ENCODE measurements around the gene VRK3.
"Not testable (repeated sequence)": the region's sequence is repeated elsewhere in the genome, so short reads cannot be mapped to it uniquely, and the experiment has no call there.

Gene VRK3, protein sequence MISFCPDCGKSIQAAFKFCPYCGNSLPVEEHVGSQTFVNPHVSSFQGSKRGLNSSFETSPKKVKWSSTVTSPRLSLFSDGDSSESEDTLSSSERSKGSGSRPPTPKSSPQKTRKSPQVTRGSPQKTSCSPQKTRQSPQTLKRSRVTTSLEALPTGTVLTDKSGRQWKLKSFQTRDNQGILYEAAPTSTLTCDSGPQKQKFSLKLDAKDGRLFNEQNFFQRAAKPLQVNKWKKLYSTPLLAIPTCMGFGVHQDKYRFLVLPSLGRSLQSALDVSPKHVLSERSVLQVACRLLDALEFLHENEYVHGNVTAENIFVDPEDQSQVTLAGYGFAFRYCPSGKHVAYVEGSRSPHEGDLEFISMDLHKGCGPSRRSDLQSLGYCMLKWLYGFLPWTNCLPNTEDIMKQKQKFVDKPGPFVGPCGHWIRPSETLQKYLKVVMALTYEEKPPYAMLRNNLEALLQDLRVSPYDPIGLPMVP

DNA sequence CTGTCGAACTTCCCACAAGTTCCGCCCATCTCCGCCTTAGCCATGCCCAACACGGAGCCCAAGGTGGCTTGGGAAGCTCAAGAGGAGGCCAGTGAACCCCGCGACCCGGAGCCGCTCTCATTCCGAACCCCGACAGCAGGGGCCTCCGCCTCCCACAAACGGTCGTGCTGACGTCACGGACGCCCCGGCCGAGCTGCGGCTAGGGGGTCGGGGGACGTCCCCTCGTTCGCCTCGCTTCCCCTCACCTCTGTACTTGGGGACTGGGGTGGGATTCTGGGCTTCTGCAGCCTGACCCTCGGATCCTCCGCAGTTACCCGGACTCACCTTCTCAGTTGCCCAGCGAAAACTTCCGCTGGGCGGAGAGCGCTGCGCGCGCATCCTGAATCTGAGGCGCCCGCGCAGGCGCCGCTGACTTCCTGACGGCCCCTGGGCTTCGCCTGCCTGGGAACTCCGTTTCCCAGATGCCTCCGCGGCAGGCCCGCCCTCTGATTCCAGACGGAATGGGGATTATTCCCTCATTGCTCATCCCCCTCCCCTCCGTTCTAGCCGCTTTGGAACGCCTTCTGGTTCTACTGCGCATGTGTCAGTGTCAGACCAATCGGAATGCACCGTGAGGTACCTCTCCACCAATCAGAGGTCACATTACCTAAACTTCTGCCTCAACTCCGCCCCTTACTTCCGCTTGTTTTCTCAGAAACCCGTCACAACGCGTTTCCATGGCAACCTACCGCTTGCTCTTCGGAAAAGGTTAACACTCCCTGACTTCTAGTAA, at the start of gene VRK3:
VRK3 (minus strand) TSS at position 351 of the 772 bp plus-strand sequence. CDS start 9,210 bp downstream, outside the sequence.
- H3K36me3 Mint-ChIP-seq (ENCODE audit: low read depth): peaks cover 52% of the 10 kb centered on the region
- peak within 1 kb of the TSS; percentile 87 for H3K4me3 Mint-ChIP-seq
- peaks cover 42% of the 10 kb centered on the region for H3K4me1 Mint-ChIP-seq (ENCODE audit: low read depth)
- no peaks in the 10 kb centered on the region for H3K27me3 Mint-ChIP-seq
- H3K27ac Mint-ChIP-seq: peak within 1 kb of the TSS; percentile 95
- intact Hi-C loops (cut with micrococcal nuclease): loop anchor here (1.0 kb wide), 1 partner anchor 26 kb away; no protein-coding TSS in a partner anchor
- H3K9me3 Mint-ChIP-seq: no peaks in the 10 kb centered on the region

- H3K4me1 Mint-ChIP-seq (ENCODE audit: low read depth); intact Hi-C loops (cut with micrococcal nuclease); H3K36me3 Mint-ChIP-seq (ENCODE audit: low read depth); H3K27ac Mint-ChIP-seq; H3K27me3 Mint-ChIP-seq; H3K4me3 Mint-ChIP-seq; H3K9me3 Mint-ChIP-seq: not testable (repeated sequence)
Measured at GRCh38 chr19:50068382-50068781, 43.2 kb upstream of the VRK3 start.

GRCh38 chr19:50067575-50067974, 42.4 kb upstream of the VRK3 start:
- intact Hi-C loops (cut with micrococcal nuclease): no loop called here
- no peak overlapping the region for H3K4me3 Mint-ChIP-seq
- no peaks in the 10 kb centered on the region for H3K36me3 Mint-ChIP-seq (ENCODE audit: low read depth)
- no peak overlapping the region for H3K27ac Mint-ChIP-seq
- no peaks in the 10 kb centered on the region for H3K4me1 Mint-ChIP-seq (ENCODE audit: low read depth)
- H3K27me3 Mint-ChIP-seq: peaks cover 7% of the 10 kb centered on the region
- H3K9me3 Mint-ChIP-seq: no peaks in the 10 kb centered on the region

DNA sequence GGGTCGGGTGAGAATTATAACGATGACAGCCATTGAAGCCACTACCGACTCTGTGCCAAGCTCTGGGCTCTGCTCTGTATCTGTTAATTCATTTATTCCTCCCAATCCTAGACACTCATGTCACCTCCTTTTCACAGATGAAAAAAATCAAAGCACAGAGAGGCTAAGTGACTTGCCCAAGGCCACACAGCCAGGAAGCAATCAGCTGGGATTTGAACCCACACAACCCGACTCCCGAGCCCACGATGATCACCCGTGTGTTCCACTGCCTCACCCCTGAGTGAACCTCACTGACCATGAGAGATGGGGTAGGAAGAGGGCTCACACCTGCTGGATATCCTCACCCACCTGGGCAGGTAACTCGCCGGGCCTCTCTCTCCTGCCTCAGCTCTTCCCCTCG, 40.8 kb upstream of the VRK3 start:
- intact Hi-C loops (cut with micrococcal nuclease): no loop called here
- Mint-ChIP-seq H3K4me3 (no peak overlapping the region), H3K9me3 (no peaks in the 10 kb centered on the region), H3K36me3 (ENCODE audit: low read depth) (no peaks in the 10 kb centered on the region), H3K4me1 (ENCODE audit: low read depth) (no peaks in the 10 kb centered on the region), H3K27ac (no peak overlapping the region), H3K27me3 (peaks cover 5% of the 10 kb centered on the region)

DNA sequence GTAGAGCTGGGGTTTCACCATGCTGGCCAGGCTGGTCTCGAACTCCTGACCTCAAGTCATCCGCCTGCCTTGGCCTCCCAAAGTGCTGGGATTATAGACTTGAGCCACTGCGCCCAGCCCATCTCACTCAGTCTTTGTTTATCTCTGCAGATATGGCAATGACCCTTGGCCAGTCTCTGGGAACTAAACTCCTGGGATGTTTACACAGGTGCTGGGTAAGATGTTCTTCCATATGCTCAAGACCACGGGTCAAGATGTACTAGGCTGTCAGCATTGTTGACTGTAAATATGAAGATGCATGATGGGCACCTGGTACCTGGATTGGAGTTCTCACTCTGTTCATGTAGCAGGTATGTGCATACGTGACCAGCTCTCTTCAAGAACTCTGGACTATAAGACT, 36.5 kb upstream of the VRK3 start:
- Mint-ChIP-seq H3K4me1 (ENCODE audit: low read depth) (no peaks in the 10 kb centered on the region), H3K27ac (no peak overlapping the region), H3K36me3 (ENCODE audit: low read depth) (no peaks in the 10 kb centered on the region), H3K4me3 (no peak overlapping the region), H3K27me3 (peaks cover 3% of the 10 kb centered on the region), H3K9me3 (peaks cover 26% of the 10 kb centered on the region)
- intact Hi-C loops (cut with micrococcal nuclease): no loop called here

- no peaks in the 10 kb centered on the region for H3K36me3 Mint-ChIP-seq (ENCODE audit: low read depth)
- H3K4me3 Mint-ChIP-seq: no peak overlapping the region
- peaks cover 26% of the 10 kb centered on the region for H3K9me3 Mint-ChIP-seq
- no peaks in the 10 kb centered on the region for H3K27me3 Mint-ChIP-seq
- intact Hi-C loops (cut with micrococcal nuclease): no loop called here
- no peaks in the 10 kb centered on the region for H3K4me1 Mint-ChIP-seq (ENCODE audit: low read depth)
- no peak overlapping the region for H3K27ac Mint-ChIP-seq
Measured at GRCh38 chr19:50060107-50060506, 34.9 kb upstream of the VRK3 start.

GRCh38 chr19:50059045-50059444, 33.9 kb upstream of the VRK3 start:
- peaks cover 26% of the 10 kb centered on the region for H3K9me3 Mint-ChIP-seq
- no peaks in the 10 kb centered on the region for H3K27me3 Mint-ChIP-seq
- H3K4me1 Mint-ChIP-seq (ENCODE audit: low read depth): no peaks in the 10 kb centered on the region
- H3K36me3 Mint-ChIP-seq (ENCODE audit: low read depth): no peaks in the 10 kb centered on the region
- intact Hi-C loops (cut with micrococcal nuclease): no loop called here
- H3K27ac Mint-ChIP-seq: no peak overlapping the region
- H3K4me3 Mint-ChIP-seq: no peak overlapping the region

DNA sequence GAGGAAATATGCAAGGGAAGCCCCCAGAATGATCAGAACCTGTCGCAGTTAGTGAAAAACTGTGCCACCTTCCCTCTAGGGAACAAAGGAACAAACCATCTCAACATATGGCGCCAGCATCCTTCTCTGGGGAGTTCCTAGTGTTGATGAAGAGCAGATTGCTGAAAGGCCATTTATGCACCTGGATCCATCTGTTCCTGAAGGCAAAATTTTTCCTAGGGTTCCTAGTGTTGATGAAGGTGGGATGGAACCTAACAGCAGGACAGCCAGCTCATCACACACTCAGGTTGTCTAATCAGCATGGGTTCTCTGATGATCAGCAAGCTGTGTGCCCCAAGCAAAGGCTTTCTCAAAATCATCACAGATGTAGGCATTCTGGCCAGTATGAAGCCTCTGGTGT, 33.3 kb upstream of the VRK3 start:
- Mint-ChIP-seq H3K27ac (no peak overlapping the region), H3K4me3 (no peak overlapping the region), H3K4me1 (ENCODE audit: low read depth) (no peaks in the 10 kb centered on the region), H3K27me3 (peaks cover under 1% of the 10 kb centered on the region), H3K9me3 (peaks cover 26% of the 10 kb centered on the region), H3K36me3 (ENCODE audit: low read depth) (no peaks in the 10 kb centered on the region)
- intact Hi-C loops (cut with micrococcal nuclease): no loop called here

DNA sequence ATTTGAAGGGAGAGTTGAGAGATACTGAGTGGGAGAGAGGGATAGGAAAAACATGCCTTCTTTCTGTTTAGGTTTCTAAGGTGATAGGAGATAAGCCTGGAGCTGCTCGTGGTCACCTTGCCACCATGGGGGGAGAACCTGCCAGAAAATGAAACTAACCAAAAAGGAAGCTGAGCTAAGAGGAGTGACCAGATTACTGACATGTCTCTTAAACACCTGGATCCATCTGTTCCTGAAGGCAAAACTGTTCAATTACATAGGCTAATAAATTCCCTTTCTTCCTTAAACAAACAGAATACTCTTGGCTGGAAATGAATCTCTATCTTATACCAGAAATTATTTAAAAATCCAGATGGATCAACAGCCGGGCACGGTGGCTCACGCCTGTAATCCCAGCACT, 27.9 kb upstream of the VRK3 start:
- Mint-ChIP-seq H3K27me3 (peaks cover 18% of the 10 kb centered on the region), H3K9me3 (peaks cover 5% of the 10 kb centered on the region), H3K27ac (no peak overlapping the region), H3K36me3 (ENCODE audit: low read depth) (peaks cover 1% of the 10 kb centered on the region), H3K4me1 (ENCODE audit: low read depth) (peaks cover 17% of the 10 kb centered on the region), H3K4me3 (no peak overlapping the region)
- intact Hi-C loops (cut with micrococcal nuclease): no loop called here

- Mint-ChIP-seq H3K4me1 (ENCODE audit: low read depth) (peaks cover 17% of the 10 kb centered on the region), H3K4me3 (no peak overlapping the region), H3K27ac (no peak overlapping the region), H3K9me3 (peaks cover 15% of the 10 kb centered on the region), H3K27me3 (peaks cover 18% of the 10 kb centered on the region), H3K36me3 (ENCODE audit: low read depth) (peaks cover 11% of the 10 kb centered on the region)
- intact Hi-C loops (cut with micrococcal nuclease): loop anchor here (1.0 kb wide), 1 partner anchor 27 kb away; the partner anchor contains the start of gene VRK3
Measured at GRCh38 chr19:50051964-50052363, 26.8 kb upstream of the VRK3 start.

DNA sequence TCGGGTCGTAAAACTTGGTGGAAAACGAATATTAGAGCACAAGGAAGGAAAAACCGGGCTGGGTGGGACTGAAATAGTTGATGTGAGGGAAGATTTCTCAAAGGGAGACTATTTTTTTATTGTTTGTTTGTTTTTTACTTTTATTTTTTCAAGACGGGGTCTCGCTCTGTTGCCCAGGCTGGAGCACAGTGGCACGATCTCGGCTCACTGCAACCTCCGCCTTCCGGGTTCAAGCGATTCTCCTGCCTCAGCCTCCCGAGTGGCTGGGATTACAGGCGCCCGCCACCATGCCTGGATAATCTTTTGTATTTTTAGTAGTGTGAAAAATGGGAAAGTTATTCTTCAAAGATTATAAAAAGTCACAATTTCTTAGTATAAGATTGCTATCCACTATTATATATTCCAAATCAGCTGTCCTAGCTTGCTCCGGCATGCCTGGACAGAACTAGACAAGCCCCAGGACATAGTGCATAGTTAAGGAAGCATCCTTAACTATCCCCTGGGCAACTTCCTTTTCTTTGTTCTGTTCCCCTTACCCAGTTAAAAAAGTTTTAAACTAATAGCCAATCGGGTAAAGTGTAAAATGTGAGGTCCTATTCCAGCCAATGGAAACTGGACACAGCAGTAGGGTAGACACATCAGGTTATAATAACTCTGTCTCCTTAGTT, 26.2 kb upstream of the VRK3 start:
- intact Hi-C loops (cut with micrococcal nuclease): loop anchor here (1.0 kb wide), 1 partner anchor 26 kb away; the partner anchor contains the start of gene VRK3
- Mint-ChIP-seq H3K27me3 (peaks cover 18% of the 10 kb centered on the region), H3K27ac (peak overlapping the region; percentile 69)

GRCh38 chr19:50050406-50051227, 25.4 kb upstream of the VRK3 start:
- Mint-ChIP-seq H3K27ac (peak overlapping the region; percentile 69), H3K4me3 (peak overlapping the region; percentile 77), H3K9me3 (peaks cover 28% of the 10 kb centered on the region), H3K4me1 (ENCODE audit: low read depth) (peaks cover 17% of the 10 kb centered on the region), H3K36me3 (ENCODE audit: low read depth) (peaks cover 23% of the 10 kb centered on the region), H3K27me3 (peaks cover 18% of the 10 kb centered on the region)
- intact Hi-C loops (cut with micrococcal nuclease): loop anchor here (1.0 kb wide), 1 partner anchor 25 kb away; the partner anchor contains the start of gene VRK3

More for the DNA sequence above, 26.2 kb upstream of the VRK3 start:
- H3K4me1 Mint-ChIP-seq (ENCODE audit: low read depth): peaks cover 17% of the 10 kb centered on the region
- H3K9me3 Mint-ChIP-seq: peaks cover 20% of the 10 kb centered on the region
- peak overlapping the region; percentile 77 for H3K4me3 Mint-ChIP-seq
- peaks cover 16% of the 10 kb centered on the region for H3K36me3 Mint-ChIP-seq (ENCODE audit: low read depth)

DNA sequence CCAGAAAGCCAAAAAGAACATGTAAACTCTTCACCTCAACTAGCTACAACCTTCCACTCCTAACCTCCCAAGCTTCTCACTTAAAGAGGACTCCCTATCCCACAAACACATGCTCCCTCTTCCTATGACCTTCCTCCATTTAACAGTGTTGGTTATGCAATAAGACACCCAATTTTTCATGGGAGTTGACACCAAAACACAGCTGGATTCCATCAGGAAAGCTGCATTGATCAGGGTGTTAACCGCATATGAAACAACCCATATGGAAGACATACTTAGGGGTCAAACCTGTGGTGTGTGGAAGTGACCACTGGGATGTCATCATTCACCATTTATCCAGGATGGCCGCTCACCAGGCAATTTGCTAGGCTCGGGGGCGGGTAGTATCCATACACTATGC, 22.5 kb upstream of the VRK3 start:
- Mint-ChIP-seq H3K27ac (no peak overlapping the region), H3K36me3 (ENCODE audit: low read depth) (peaks cover 53% of the 10 kb centered on the region), H3K9me3 (peaks cover 57% of the 10 kb centered on the region), H3K4me3 (no peak overlapping the region), H3K4me1 (ENCODE audit: low read depth) (peaks cover 17% of the 10 kb centered on the region), H3K27me3 (peaks cover 12% of the 10 kb centered on the region)
- intact Hi-C loops (cut with micrococcal nuclease): no loop called here

Measured in dendritic cell treated with granulocyte-macrophage colony-stimulating factor and Interleukin-4, amounts not matched to agents 40 ng/mL and 50 ng/mL, for 4 days (primary cell).